Ascending aorta (tissue), 2 donors: ENCODE measurements around the gene TREM2. TPM values are rescaled to one million over a fixed set of nuclear protein-coding genes. Genes with fewer than 3 reads are reported as not detected.

Experiments used
- DNase-seq, 2 donors: peaks; one replicate each; pipeline ENCODE4 v3.0.0-alpha.2; 2019; ENCODE audit warnings: low spot score in 2 of 2
- H3K27ac ChIP-seq, 2 donors: fragments of 200-600 bp; sonication (generic); one replicate each; pipeline ENCODE4 v1.5.1; 2016 to 2017; ENCODE audit warnings: mild to moderate bottlenecking in 1 of 2
- H3K27me3 ChIP-seq: fragments of 200-600 bp; sonication (generic); one replicate; pipeline ENCODE4 v1.5.1; 2017
- H3K36me3 ChIP-seq, 2 donors: fragments of 200-600 bp; sonication (generic); one replicate each; pipeline ENCODE4 v1.5.1; 2016
- H3K4me1 ChIP-seq, 2 donors: fragments of 200-600 bp; sonication (generic); one replicate each; pipeline ENCODE4 v1.5.1; 2016 to 2017; ENCODE audit warnings: mild to moderate bottlenecking in 1 of 2
- H3K4me3 ChIP-seq, 2 donors: fragments of 200-600 bp; sonication (generic); one replicate each; pipeline ENCODE4 v1.5.1; 2016 to 2017; ENCODE audit warnings: mild to moderate bottlenecking in 1 of 2
- H3K9me3 ChIP-seq, 2 donors: fragments of 200-600 bp; sonication (generic); one replicate each; pipeline ENCODE4 v1.5.1; 2016
- intact Hi-C: fragments of 100-400 bp; cut with DNase I; formaldehyde crosslinking; loops from one replicate; pipeline ENCODE4 v1.15.1; 2023
- total RNA-seq: library from RNA; depleted of rRNA; stranded (reverse); fragments of >200 nt; gene quantifications from one replicate; pipeline ENCODE4 v1.1.0, GENCODE V29; 2016
- TF ChIP-seq, protein P1 (sequence below), 3 experiments: fragments of 200-600 bp in 2 of 3; fragments of 450-650 bp in 1 of 3; sonication (generic) in 2 of 3; IDR thresholded peaks; one replicate each; pipeline ENCODE4 v1.5.1; 2016 to 2019; ENCODE audit warnings: antibody characterized with exemption in 3 of 3, mild to moderate bottlenecking in 1 of 3, moderate library complexity in 1 of 3

The TREM2 gene
- 0.43 TPM for total RNA-seq

DNA sequence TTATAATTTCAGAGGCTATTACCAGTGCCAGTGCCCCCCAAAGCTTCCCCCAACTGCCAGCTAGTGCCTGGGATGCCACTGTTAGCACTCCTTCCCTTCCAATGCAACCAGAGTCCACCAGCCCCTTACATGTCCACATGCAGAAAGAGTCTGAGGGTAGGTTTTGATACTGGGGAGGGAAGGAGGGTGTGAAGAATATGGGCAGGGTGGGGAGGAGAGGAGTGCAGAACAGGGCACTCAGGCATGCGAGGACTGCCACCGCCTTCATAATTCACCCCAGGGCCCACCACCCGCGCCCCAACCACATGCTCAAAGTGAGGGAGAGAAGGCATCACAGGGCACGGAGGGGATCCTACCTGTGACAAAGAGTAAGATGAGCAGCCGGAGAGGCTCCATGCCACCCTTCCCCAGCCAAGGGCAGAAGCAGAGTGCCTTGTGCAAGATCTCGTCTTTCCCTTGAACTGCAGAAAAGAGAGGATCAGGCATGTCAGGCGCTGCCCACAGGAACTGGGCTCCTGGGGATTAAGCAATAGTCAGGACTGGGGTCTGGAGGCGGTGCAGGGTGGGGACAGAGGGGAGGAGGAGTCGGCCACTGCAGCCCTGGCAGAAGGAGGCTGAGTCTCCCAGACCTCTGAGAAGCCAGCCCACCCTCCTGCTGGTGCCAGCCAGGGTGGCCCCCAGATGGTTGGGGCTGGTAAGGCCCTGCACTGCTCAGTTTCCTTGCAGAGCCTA, at the start of gene TREM2:
Gene TREM2, minus strand, starts transcription at position 430 of the 732 bp plus-strand sequence. Its CDS starts 34 bp downstream, at position 396.
- Histone ChIP-seq H3K4me1 (no peaks in the 10 kb centered on the region), H3K9me3 (no peaks in the 10 kb centered on the region), H3K4me3 (no peak within 1 kb of the TSS), H3K27ac (no peak within 1 kb of the TSS), H3K36me3 (no peaks in the 10 kb centered on the region), H3K27me3 (no peaks in the 10 kb centered on the region)
- TF ChIP-seq, protein P1, sequence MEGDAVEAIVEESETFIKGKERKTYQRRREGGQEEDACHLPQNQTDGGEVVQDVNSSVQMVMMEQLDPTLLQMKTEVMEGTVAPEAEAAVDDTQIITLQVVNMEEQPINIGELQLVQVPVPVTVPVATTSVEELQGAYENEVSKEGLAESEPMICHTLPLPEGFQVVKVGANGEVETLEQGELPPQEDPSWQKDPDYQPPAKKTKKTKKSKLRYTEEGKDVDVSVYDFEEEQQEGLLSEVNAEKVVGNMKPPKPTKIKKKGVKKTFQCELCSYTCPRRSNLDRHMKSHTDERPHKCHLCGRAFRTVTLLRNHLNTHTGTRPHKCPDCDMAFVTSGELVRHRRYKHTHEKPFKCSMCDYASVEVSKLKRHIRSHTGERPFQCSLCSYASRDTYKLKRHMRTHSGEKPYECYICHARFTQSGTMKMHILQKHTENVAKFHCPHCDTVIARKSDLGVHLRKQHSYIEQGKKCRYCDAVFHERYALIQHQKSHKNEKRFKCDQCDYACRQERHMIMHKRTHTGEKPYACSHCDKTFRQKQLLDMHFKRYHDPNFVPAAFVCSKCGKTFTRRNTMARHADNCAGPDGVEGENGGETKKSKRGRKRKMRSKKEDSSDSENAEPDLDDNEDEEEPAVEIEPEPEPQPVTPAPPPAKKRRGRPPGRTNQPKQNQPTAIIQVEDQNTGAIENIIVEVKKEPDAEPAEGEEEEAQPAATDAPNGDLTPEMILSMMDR (IDR thresholded peaks at IDR 0.05) = no peak
- no peak for DNase-seq
- intact Hi-C loops = no loop called here

DNA sequence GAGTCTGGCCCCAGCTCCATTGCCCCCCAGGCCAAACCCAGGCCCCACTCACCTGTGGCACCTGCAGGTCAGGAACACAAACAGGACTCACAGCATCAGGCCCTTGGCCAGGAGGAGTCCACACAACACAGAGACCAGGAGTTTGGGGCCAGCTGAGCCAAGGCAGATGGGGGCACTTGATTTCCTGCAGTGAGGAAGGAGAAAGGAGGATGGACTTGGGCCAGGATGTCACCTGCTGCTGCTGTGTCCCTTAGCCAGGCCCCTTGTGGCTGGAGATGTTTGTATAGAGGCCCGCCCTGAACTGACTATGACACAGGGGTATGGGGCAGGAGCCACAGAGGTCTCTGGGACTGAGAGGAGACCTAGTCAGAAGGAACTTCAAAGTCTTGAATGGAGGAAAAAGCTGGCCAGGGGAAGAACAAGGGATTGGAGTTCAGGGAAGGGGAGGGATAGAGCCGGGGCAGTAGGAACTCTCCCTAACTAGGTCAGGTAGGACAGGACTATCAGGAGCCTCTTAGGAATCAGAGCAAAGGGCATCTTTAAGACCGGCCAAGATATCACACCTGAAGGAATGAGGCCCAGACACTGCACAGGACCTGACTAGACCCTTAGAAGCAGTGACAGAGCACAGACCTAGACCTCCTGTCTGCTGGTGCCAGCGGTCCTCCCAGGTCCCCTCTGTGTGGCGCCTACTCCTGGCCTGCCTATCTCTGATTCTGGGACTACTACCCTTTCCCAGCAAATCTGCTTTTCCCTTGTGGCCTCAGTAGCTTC, 46.8 kb upstream of the TREM2 start:
- no peaks in the 10 kb centered on the region for H3K4me1 ChIP-seq
- no peaks in the 10 kb centered on the region for H3K27me3 ChIP-seq
- no peak for DNase-seq
- TF ChIP-seq, protein P1 (IDR thresholded peaks at IDR 0.05) = no peak
- H3K27ac ChIP-seq = no peak overlapping the region
- intact Hi-C loops = no loop called here
- no peaks in the 10 kb centered on the region for H3K9me3 ChIP-seq
- no peaks in the 10 kb centered on the region for H3K36me3 ChIP-seq
- H3K4me3 ChIP-seq = no peak overlapping the region

DNA sequence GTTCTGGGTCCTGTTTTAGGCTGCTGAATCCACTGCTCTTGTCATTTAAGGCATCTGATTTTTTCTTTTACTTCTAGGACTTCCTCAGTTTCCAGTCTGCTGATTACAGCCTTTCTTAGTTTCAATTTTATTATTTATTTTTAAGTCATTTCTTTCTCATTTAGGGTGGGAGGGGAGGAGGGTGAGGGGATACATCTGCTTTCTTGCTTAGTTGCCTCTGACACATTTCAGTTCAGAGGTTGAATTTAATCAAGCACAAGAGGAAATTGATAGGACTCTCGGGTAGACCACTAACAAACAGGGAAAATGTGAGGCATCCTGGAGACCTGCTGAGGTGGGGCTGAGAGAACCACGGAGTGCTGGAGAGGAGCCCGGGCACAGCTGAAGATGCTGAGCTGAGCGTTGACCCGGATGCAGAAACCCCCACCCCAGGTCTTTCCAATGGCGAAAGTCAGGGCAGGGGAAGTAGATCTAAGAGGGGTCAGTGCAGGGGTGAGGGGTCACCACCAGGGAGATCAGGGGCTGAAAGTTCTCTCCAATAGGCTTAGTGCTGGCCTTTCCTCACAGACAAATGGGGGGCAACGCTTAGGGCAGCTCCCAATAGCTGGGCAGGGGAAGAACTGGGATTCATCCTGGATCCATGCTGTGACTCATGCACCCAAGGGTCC, 45.7 kb upstream of the TREM2 start:
- no peak for DNase-seq
- intact Hi-C loops = no loop called here
- Histone ChIP-seq H3K27ac (no peak overlapping the region), H3K36me3 (no peaks in the 10 kb centered on the region), H3K4me3 (no peak overlapping the region), H3K9me3 (no peaks in the 10 kb centered on the region), H3K27me3 (no peaks in the 10 kb centered on the region), H3K4me1 (no peaks in the 10 kb centered on the region)
- TF ChIP-seq, protein P1 (IDR thresholded peaks at IDR 0.05) = no peak

DNA sequence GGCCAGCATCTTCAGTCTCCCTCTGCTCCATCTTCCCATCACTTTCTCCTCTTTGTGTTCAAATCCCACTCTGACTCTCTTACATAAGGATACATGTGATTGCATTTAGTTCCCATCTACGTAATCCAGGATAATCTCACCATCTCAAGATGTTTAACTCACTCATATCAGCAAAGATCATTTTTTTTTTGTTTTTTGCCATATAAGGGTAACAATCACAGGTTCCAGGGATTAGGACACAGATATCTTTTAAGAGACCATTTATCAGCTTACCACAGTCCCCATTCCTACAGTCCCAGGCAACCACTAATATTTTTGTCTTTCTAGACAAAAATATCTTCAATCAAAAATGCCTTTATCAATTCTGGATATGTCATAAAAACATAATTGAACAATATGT, 41.2 kb upstream of the TREM2 start:
- intact Hi-C loops = no loop called here
- TF ChIP-seq, protein P1 (IDR thresholded peaks at IDR 0.05) = no peak
- no peak overlapping the region for H3K27ac ChIP-seq
- H3K4me1 ChIP-seq = no peaks in the 10 kb centered on the region
- DNase-seq = no peak
- H3K4me3 ChIP-seq = no peak overlapping the region
- H3K27me3 ChIP-seq = no peaks in the 10 kb centered on the region
- no peaks in the 10 kb centered on the region for H3K36me3 ChIP-seq
- no peaks in the 10 kb centered on the region for H3K9me3 ChIP-seq

DNA sequence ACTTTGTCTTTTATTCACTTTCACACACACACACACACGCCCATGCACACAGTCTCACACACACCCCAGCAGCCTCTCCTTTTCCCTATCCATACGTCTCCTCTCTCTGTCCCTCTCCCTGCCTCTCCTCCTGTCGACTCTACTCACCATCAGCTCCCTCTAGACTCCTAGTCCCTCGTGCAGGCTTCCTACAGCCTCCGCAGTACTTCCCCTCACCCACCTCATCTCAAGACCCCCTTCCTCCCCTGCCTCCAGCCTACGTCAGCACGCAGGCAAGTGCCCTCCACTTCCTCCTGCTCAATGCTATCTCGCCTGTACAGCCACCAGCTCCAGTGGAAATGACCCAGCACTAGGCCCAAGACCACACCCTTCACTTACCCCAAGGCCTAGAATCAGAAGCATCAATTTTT, 38.9 kb upstream of the TREM2 start:
- no peaks in the 10 kb centered on the region for H3K9me3 ChIP-seq
- intact Hi-C loops = no loop called here
- TF ChIP-seq, protein P1 (IDR thresholded peaks at IDR 0.05) = no peak
- H3K4me3 ChIP-seq = no peak overlapping the region
- no peaks in the 10 kb centered on the region for H3K36me3 ChIP-seq
- DNase-seq = no peak
- no peak overlapping the region for H3K27ac ChIP-seq
- H3K27me3 ChIP-seq = no peaks in the 10 kb centered on the region
- no peaks in the 10 kb centered on the region for H3K4me1 ChIP-seq
